ENCODE measurements around the gene PI4K2B. TPM values are rescaled to one million over a fixed set of nuclear protein-coding genes. Genes with fewer than 3 reads are reported as not detected.

The PI4K2B gene

Small RNAs within 50 kb of the gene (small RNA-seq; reads per million reads assigned to genes)
- gene RF00004: not detected

All from skeletal muscle satellite cell (primary cell).